Measurements from ENCODE around the gene EML6.

The EML6 gene

DNA sequence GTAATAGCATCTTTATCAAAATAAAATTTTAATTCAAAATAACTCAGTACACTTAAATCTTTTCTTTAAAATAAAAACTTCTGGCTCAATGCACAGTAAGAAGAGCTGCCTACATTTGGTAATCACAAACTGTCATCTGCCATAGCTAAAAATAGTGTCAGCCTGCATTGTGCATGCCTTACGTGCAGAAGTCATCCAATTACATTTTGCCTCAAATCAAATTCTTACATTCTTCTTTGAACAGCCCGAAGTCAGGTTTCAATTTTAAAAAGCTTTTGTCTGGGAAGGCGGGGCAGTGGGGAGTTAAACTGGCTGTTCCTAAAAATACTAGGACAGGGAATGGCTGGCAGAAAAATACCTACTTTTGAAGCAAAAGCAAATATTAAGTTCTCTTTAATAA is 275.7 kb downstream of the EML6 start:
- DNase-seq (ENCODE audit: low read depth in 2 of 2), result no peak

DNA sequence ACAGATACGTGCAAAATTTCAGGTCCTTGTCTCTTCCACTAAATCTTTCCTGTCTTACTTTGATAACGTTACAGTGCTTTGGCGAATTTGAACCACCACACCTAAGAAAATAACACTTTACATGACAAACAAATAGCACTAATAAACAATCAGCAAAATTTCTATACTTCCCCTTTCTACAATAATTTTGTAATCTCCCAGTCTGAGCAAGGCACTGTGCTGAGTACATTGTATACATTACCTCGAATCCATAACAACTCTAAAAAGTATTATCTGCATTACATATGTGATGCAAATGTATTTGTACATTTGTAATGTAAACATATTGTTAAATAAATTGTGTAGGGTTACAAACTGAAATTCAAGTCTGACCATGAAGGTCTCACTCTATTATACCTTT is 276.9 kb downstream of the EML6 start:
- no peak for DNase-seq (ENCODE audit: low read depth in 2 of 2)

DNA sequence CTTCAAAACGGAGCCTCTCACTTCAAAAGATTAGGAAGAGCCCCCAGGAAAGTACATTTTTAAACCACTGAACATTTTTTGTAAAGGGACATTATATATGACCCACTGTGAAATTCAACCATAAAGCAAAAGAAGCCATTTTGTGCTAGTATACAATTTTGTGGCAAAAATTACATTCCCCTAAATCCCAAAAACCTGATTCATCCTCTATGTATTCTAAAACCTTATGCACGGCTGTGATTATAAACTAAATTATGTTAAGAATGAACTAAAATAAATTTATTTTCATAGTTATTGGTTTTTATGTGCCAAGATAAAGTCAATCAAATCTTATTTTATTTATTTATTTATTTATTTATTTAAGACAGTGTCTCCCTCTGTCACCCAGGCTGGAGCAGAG is 278.3 kb downstream of the EML6 start:
- DNase-seq (ENCODE audit: low read depth in 2 of 2), result no peak

DNA sequence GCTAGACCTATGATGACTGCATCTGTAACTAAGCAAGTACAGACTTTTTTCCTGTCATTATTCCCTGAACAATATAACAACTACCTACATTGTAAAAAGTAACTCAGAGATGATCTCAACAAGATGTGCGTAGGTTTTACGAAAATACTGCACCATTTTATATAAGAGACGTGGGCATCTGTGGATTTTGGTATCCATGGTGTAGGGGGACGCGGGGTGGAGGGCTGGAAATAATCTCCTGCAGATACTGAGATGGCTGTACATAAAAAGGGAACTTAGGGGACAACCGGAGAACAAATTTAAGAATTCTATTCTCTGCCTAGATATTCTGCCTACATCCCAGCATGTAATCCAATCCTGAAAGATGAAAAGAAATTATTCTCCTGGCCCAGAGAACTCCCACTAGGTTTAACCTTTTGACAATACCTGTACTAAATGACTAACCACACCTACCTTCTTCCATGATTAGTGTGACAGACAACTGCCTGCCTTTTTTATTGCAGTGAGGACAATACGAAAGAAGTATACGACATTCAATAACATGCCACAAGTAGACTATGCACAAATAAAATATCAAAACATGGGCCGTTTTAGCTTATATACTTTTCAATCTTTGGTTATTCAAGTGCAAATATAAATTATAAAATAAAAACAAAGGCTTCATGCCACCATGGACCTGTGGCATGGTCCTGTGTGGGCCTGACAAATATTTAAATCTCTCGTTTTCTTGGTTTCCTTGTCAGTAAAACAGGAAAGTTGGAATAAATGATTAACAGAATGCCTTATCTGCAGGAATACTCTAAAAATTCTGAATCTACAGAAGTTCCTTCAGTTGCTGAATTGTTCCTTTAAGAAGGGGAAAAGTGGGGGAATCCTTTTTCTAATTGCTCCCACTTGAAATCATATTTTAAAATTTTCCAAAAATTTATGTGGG is 280.5 kb downstream of the EML6 start:
- DNase-seq (ENCODE audit: low read depth in 2 of 2), result no peak

DNA sequence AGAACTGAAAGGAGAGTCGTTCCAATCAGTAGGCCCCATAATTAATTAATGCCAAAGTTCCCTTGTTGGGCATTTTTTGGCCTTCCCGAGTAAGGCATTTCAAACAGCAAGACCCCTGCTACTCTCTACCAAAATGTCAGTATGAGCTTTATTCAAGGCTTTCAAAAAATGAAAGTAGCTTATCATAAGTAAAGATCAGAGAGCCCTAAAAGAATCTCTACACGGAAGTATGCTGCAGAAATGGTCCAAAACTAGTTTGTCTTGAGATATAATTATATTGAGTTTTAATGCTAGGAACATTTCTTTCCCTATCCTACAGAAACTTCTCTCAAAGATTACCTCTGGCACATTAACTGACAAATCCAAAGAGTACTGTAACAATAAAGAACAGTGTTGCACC is 282.8 kb downstream of the EML6 start:
- DNase-seq (ENCODE audit: low read depth in 2 of 2), result no peak

DNA sequence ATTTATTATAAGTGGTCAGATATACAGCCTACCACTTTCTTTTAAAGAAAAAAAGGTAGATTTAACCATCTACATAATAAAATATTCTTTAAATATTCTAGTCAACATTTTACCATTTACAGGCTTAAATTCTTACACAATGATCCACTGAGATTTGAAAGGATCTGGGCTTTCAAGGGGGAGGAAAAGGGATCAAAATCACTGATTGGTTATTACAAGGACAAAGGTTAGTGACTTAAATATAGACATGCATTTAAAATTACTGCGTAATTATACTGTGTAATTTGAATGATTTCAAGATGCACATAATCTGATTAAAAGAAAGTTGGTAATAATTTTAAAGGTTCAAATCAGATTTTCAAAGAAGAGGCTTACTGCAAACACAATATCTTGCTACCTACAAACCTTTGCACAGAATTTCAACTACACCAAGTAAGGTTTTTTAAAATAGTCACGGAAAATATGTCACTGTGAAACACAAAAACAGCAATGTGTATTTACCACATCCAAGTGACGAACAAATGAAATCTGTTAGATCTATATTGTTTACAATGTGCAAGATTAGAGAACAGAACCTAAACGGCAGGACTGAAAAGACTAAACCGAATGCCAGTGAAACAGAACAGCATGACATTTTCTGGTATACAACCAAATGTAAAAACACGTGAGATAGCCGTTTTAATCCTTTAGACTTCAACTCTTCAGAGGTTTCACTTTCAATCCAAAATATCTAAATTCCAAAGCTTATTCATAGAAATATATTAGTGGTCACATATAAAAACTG is 286.0 kb downstream of the EML6 start:
- DNase-seq (ENCODE audit: low read depth in 2 of 2), result no peak

DNA sequence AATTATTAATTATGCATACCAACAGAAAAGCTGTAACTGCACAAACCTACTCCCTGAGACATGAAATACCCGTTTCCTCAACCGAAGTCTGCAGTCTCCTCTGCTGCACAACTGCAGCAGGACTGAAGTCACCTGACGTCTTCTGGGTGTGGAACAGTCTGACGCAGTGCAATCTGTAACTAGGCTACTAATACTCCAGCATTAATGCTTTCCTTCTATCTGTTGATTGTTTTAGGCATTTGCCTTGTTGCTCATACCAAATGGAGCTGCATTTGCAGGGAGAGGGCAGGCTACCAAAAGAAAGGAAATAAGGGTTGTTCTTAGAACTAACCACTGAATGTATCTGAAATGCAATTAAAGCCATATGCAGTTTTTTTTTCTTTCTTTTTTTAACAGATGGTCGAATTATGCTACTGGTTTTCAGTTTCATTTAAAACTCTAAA is 286.7 kb downstream of the EML6 start:
- DNase-seq (ENCODE audit: low read depth in 2 of 2), result no peak

DNA sequence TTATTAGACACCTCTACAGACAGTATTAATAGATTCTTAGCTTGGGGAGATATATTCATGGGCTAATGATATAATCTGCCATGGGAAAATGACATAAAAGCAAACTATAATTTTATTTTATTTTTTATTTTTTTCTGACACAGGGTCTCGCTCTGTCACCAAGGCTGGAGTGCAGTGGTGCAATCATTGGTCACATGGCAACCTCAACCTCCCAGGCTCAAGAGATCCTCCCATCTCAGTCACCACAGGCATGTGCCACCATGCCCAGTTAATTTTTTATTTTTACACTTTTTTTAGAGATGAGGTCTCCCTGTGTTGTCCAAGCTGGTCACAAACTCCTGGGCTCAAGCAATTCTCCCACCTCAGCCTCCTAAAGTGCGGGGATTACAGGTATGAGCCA is 287.5 kb downstream of the EML6 start:
- DNase-seq (ENCODE audit: low read depth in 2 of 2), result no peak

DNA sequence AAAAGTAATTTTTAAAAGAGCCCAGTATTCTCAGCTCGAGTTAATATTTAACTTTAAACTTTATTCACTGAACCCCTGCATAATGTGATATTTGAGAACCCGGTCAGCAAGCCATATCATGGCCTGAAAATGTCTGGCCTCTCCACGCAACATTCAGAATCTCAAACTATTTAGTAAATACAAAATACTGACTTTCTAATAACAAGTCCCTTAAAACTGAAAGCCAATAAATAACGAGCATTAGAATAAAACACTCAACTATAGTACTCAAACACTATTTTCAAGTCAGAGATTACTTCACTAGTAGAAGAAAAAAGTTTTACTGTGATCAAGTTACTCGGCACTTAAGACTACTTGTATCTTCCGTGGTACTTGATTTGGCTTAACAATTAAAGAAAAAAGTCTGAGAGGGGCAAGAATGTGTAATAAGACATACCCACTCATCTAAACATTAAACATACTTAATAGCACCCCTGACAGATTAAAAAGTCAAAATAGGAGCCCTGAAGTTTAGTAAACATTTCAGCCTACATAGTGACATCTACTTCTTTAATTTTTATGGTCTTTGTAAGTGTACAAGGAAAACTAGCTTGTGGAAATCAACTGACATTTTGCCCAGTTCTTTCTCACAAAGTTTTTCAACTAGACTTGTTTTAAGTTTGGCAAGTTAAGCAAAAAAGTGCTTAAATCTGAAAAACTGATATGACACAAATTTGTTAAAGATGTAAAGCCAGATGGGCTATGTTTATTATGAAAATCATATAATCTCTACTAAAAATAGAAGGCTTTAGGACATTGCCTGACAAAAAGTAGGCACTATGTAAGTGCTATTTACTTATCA is 288.6 kb downstream of the EML6 start:
- DNase-seq (ENCODE audit: low read depth in 2 of 2), result no peak

DNA sequence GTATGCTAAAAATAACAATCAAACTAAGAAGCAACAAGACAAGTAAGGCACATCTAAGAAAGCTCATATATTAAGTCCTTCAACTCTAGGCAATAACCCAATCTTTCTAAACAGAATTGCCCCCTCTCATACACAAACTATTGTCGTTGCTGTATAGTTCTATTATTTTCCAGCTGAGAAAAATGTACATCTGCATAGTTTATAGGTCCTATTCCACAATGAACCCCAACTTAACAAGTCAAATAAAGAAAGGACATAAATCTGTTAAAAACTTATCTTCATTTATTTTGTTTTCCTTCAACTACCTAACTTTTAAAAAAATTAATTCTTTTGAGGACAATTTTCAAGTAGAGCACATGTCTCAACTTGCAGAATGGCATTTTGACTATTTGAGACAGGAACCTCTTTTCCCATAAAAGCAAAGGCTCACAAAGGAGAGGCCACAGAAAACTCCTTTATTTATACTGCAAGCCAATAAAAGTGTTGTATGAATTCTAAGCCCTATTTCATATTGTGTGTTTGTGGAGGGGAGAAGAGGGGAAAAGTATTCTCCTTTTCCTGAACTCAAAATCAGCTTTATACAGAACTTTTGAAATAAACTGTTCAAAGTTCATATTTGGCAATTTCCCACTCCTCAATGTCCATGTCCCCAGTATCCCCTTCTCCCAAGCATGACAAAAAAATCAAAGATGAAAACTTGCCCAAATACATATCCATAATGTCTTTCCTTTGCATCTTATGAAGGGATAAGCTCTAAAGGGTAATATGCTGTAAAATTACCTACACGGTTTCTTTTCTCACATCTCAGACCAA is 289.4 kb downstream of the EML6 start:
- DNase-seq (ENCODE audit: low read depth in 2 of 2), result no peak

DNA sequence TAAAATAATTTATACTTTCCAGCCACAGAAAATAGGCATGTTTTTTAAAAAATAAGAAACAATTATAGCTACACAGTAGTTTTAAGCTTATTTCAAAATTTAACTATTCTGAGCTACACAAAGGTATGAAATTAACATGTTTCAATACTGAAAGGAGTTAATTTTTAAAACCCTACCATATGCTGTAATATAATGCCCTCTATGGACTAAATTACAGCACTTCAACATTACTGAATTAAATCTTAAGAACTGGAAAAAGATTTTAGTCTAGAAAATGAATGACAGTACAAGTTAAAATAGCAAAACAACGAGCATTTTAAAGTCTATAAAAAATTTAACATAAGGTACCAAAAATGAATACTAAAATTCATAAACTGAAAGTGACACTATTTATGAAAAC is 290.5 kb downstream of the EML6 start:
- no peak for DNase-seq (ENCODE audit: low read depth in 2 of 2)

DNA sequence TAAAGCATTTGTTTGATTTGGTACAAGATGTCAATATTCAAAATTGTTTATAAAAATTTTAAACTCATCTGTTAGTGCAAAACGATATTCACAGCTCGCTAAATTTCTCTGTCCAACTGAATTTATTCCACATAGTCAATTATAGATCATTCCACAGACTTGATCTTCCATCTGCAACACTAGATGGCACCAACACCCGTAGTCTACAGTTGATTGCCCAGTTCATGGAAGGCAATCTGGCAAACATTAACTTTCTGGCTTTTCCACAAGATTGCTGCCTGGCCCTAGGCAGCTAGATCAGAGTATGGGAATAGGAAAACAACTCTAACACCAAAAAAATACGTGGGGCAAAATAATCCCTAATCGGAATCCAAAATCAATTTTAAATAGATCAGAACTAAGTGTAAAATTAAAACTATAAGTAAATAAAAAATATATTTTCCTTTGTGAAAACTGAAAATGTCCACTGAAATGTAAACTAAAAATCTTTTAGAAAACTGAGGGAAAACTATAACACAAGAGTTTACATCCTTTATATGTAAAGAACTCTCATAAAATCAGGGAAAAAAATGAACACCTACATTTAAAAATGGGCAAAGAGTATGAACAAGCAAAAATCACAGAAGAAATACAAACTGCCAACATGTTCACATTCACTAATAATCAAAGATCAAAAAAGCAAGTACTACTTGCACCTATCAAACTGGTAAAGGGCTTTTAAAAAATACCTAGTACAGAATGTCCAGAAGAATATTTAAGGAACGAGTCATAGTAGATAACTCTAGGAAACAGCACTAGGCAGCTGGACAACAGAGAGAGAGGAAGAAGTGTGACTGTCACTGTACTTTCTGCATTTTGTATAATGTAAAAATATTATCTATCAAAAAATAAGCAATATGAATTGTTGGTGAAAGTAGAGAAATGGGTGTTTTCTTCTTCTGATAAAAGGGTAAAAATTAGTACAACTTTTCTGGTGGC is 291.8 kb downstream of the EML6 start:
- DNase-seq (ENCODE audit: low read depth in 2 of 2), result no peak

DNA sequence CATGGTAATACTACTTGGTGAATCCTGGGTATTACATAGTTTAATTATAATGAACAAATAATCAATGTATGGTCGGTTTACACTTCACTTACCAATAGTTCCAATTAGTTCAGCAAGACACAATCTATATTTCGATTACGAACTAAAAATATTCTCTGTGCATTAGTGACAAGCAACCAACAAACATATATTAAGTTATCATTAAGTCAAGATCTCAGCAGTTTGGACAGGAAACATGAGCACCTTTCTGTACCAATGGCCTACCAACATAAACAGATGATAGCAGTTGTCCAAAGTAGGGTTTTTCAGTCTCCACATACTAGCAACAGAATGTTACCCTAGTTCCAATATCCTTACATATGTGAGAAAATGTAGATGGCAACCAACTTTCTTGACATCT is 294.0 kb downstream of the EML6 start:
- DNase-seq (ENCODE audit: low read depth in 2 of 2), result no peak

DNA sequence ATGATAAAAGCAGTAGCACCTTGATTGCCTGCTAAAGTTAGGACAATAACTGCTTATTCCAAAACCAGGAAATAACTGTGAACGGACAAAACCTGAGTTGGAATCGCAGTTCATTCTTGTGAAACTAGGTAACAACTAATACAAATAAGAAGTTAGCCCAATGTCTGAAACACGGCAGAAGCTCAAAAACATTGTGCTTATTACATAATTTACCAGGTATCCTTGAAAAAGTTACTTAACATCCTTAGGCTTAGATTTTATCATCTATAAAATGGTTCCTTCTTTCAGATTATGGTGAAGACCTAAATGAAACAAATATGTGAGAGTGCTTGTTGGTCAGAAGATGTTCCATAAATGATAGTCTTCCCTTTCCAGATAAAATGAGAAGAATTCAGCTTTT is 294.4 kb downstream of the EML6 start:
- no peak for DNase-seq (ENCODE audit: low read depth in 2 of 2)

DNA sequence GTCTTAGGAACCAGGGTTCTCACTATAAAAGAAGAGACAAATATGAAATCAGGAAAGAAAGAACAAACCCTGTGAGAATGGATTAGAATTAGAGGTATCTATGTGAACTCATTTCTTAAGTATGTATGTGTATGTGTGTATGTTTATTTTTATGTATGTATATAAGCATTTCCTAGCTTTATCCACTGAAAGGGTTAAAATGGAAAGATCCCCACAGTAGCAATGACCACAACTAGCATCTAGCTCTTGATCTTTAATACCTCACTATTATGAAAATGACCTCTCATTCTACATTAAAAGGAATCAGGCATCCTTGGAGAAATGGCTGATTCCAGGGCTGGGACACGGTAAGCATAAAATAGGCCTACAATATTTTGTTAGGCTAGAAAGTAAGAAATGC is 295.2 kb downstream of the EML6 start:
- no peak for DNase-seq (ENCODE audit: low read depth in 2 of 2)

DNA sequence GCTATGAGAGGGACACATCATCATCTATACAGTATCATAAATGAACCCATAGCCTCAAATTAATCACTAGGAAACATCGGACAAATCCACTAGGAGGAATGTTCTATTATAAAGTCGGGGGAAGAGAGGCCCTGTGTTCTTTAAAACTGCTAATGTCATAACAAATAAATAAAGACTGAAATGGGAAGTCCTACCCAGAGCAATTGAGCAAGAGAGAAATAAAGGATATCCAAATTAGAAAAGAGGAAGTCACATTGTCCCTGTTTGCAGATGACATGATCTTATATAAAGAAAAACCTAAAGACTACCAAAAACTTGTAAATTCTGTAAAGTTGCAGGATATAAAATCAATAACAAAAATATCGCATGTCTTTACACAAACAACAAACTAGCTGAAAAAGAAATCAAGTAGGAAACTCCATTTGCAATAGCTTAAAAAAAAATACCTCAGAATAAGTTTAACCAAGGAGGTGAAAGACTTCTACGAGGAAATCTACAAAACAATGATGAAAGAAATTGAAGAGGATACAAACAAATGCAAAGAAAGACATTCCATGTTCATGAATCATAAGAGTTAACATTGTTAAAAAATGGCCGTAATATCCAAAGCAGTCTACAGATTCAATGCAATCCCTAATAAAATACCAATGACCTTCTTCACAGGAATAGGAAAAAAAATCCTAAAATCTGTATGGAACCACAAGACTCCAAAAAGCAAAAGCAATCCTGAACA is 296.2 kb downstream of the EML6 start:
- no peak for DNase-seq (ENCODE audit: low read depth in 2 of 2)
